IMR-90 (cell line): ENCODE measurements around the gene NOG. TPM values are rescaled to one million over a fixed set of nuclear protein-coding genes. Genes with fewer than 3 reads are reported as not detected.

ENCODE experiments used
- ATAC-seq: fragments of 200-7000 bp; cut with Tn5 transposase; 2 replicates; pipeline ENCODE4 v1.9.1; 2020; ENCODE audit warnings: low read depth, mild to moderate bottlenecking, moderate library complexity
- BruUV-seq: library from RNA; stranded (reverse); fragments of 400-500 nt; replicated peaks from 2 replicates; lab custom pipeline; 2021; lab: Mats Ljungman, UMichigan
- CTCF ChIA-PET: fragments of 300-600 bp; formaldehyde crosslinking; extraction: SDS; loops from one replicate; lab custom pipeline; 2021; ENCODE audit warnings: antibody characterized with exemption; lab: Yijun Ruan, JAX
- POLR2A ChIA-PET: fragments of 300-600 bp; sonication (Branson Sonifier 250); formaldehyde crosslinking; loops from one replicate; lab custom pipeline; 2022; ENCODE audit warnings: antibody characterized with exemption; ENCODE audit not compliant: unreplicated experiment; lab: Charles Lee
- DNase-seq: peaks from one replicate; pipeline ENCODE4 v3.0.0; 2013
- H2AFZ ChIP-seq: replicated peaks from 2 replicates; pipeline ENCODE3; 2013; ENCODE audit warnings: low read length, mild to moderate bottlenecking; ENCODE audit not compliant: poor library complexity
- H2AK5ac ChIP-seq: 2 replicates; pipeline ENCODE4 v1.6.1; 2013; ENCODE audit warnings: low read depth, low read length, inconsistent platforms
- H2AK9ac ChIP-seq: replicated peaks from 2 replicates; pipeline ENCODE3; 2013; ENCODE audit warnings: mild to moderate bottlenecking, low read depth, low read length, moderate library complexity; ENCODE audit not compliant: poor library complexity
- H2BK120ac ChIP-seq: 2 replicates; pipeline ENCODE4 v1.6.1; 2013; ENCODE audit warnings: low read depth, low read length, inconsistent platforms
- H2BK15ac ChIP-seq: 3 replicates; pipeline ENCODE4 v1.6.1; 2013; ENCODE audit warnings: low read depth, low read length, inconsistent platforms
- H2BK20ac ChIP-seq: 2 replicates; pipeline ENCODE4 v1.6.1; 2013; ENCODE audit warnings: low read depth, mild to moderate bottlenecking, inconsistent platforms, low read length, moderate library complexity
- H2BK5ac ChIP-seq: 2 replicates; pipeline ENCODE4 v1.6.1; 2013; ENCODE audit warnings: mild to moderate bottlenecking, low read depth, low read length, inconsistent platforms; ENCODE audit not compliant: poor library complexity, severe bottlenecking
- H3K14ac ChIP-seq: replicated peaks from 2 replicates; pipeline ENCODE4 v1.6.1; 2013; ENCODE audit warnings: low read depth, low read length, inconsistent platforms
- H3K18ac ChIP-seq: 2 replicates; pipeline ENCODE4 v1.6.1; 2013; ENCODE audit warnings: low read depth, low read length, control low read depth
- H3K23ac ChIP-seq: 2 replicates; pipeline ENCODE4 v1.6.1; 2013; ENCODE audit warnings: low read depth, low read length, inconsistent platforms
- H3K27ac ChIP-seq: 2 replicates; pipeline ENCODE4 v1.5.1; 2013; ENCODE audit warnings: mild to moderate bottlenecking, control low read depth, low read length; ENCODE audit not compliant: insufficient read depth
- H3K27me3 ChIP-seq: 2 replicates; pipeline ENCODE4 v1.6.1; 2013; ENCODE audit warnings: low read length; ENCODE audit not compliant: control insufficient read depth, insufficient read depth
- H3K36me3 ChIP-seq: 2 replicates; pipeline ENCODE4 v1.6.1; 2013; ENCODE audit warnings: low read length, mixed read lengths; ENCODE audit not compliant: control insufficient read depth, insufficient read depth
- H3K4ac ChIP-seq: 2 replicates; pipeline ENCODE4 v1.6.1; 2013; ENCODE audit warnings: low read depth, low read length, inconsistent platforms
- H3K4me1 ChIP-seq: 2 replicates; pipeline ENCODE4 v1.6.1; 2013; ENCODE audit warnings: low read length, mixed read lengths; ENCODE audit not compliant: control insufficient read depth, insufficient read depth
- H3K4me2 ChIP-seq: 2 replicates; pipeline ENCODE4 v1.6.1; 2013; ENCODE audit warnings: low read depth, mild to moderate bottlenecking, control low read depth, low read length, moderate library complexity
- H3K4me3 ChIP-seq: 2 replicates; pipeline ENCODE4 v1.5.1; 2013; ENCODE audit warnings: low read depth, mild to moderate bottlenecking, control low read depth, low read length, moderate library complexity; ENCODE audit not compliant: insufficient read depth
- H3K56ac ChIP-seq: 2 replicates; pipeline ENCODE4 v1.6.1; 2013; ENCODE audit warnings: low read length, inconsistent platforms; ENCODE audit not compliant: insufficient read depth; ENCODE audit errors: extremely low read depth
- H3K79me1 ChIP-seq, 2 experiments: 2 replicates each; pipeline ENCODE4 v1.6.1; 2013; ENCODE audit warnings: low read length in 2 of 2, inconsistent platforms in 1 of 2, low read depth in 1 of 2
- H3K9ac ChIP-seq: 2 replicates; pipeline ENCODE4 v1.6.1; 2013; ENCODE audit warnings: low read depth, low read length, control low read depth
- H3K9me1 ChIP-seq: 2 replicates; pipeline ENCODE4 v1.6.1; 2013; ENCODE audit warnings: low read length, inconsistent platforms; ENCODE audit not compliant: insufficient read depth
- H3K9me3 ChIP-seq: 2 replicates; pipeline ENCODE4 v1.6.1; 2013; ENCODE audit warnings: low read length; ENCODE audit not compliant: control insufficient read depth, insufficient read depth
- H4K20me1 ChIP-seq: 2 replicates; pipeline ENCODE4 v1.6.1; 2013; ENCODE audit warnings: low read length, inconsistent platforms; ENCODE audit not compliant: insufficient read depth
- H4K5ac ChIP-seq: 2 replicates; pipeline ENCODE4 v1.6.1; 2013; ENCODE audit warnings: mild to moderate bottlenecking, low read depth, low read length, control low read depth
- H4K8ac ChIP-seq, 2 experiments: 2 replicates each; pipeline ENCODE4 v1.6.1; 2013; ENCODE audit warnings: low read depth in 2 of 2, low read length in 2 of 2, control low read depth in 1 of 2, inconsistent platforms in 1 of 2
- H4K91ac ChIP-seq: 2 replicates; pipeline ENCODE4 v1.6.1; 2013; ENCODE audit warnings: low read depth, low read length, inconsistent platforms; ENCODE audit not compliant: insufficient read depth
- CHD1 ChIP-seq: IDR thresholded peaks from 2 replicates; pipeline ENCODE4 v1.6.1; 2012; ENCODE audit warnings: low read depth, low read length, improper control_type of control experiment
- FOS ChIP-seq: fragments of 150-350 bp; IDR thresholded peaks from 2 replicates; pipeline ENCODE4 v1.6.1; 2016; ENCODE audit warnings: low read depth, low read length
- MXI1 ChIP-seq: IDR thresholded peaks from 2 replicates; pipeline ENCODE4 v1.6.1; 2012; ENCODE audit warnings: low read depth, mild to moderate bottlenecking, low read length, moderate library complexity, borderline replicate concordance
- RAD21 ChIP-seq: IDR thresholded peaks from 2 replicates; pipeline ENCODE4 v1.6.1; 2012; ENCODE audit warnings: low read length, improper control_type of control experiment
- RFX5 ChIP-seq: IDR thresholded peaks from 2 replicates; pipeline ENCODE4 v1.8.0; 2012; ENCODE audit warnings: low read depth, mild to moderate bottlenecking, low read length, moderate library complexity
- SMC3 ChIP-seq: fragments of 150-350 bp; IDR thresholded peaks from 2 replicates; pipeline ENCODE4 v1.6.1; 2016; ENCODE audit warnings: low read depth, mild to moderate bottlenecking, antibody characterized with exemption, low read length, moderate library complexity
- WGBS, 2 experiments: methylation state at CpG; one replicate each; pipeline versions ENCODE4 v1.1.5 to v1.1.7; 2013; ENCODE audit warnings: missing lambda C conversion rate in 2 of 2; ENCODE audit not compliant: insufficient read length in 1 of 2; ENCODE audit errors: extremely low coverage in 2 of 2; 5-methylcytosine and 5-hydroxymethylcytosine counted together
- dilution Hi-C: fragments of 300-500 bp; cut with HindIII; formaldehyde crosslinking; loops from one replicate; pipeline ENCODE4 v1.14.3; 2018; ENCODE audit warnings: low sequenced_read_pairs; ENCODE audit not compliant: unreplicated experiment
- in situ Hi-C: fragments of 300-500 bp; cut with MboI; formaldehyde crosslinking; loops from 3 replicates; pipeline ENCODE4 v1.14.3; 2019; ENCODE audit warnings: low sequenced_read_pairs, inconsistent platforms, mixed read lengths
- intact Hi-C: fragments of 100-400 bp; cut with micrococcal nuclease; formaldehyde crosslinking; loops from 2 replicates; pipeline ENCODE4 v1.10.0; 2022
- polyA plus RNA-seq, 3 experiments: library from polyadenylated mRNA; depleted of rRNA; stranded (reverse); fragments of >200 nt; gene quantifications; 2 replicates each; pipeline ENCODE4 v1.2.3, GENCODE V29; 2012; ENCODE audit warnings: low replicate concordance in 1 of 3
- total RNA-seq: library from RNA; depleted of rRNA; stranded (reverse); fragments of >200 nt; gene quantifications from 2 replicates; pipeline ENCODE4 v1.2.3, GENCODE V29; 2012
- TF ChIP-seq, protein P1 (sequence below): fragments of 150-350 bp; IDR thresholded peaks from 2 replicates; pipeline ENCODE4 v1.6.1; 2017; ENCODE audit warnings: mild to moderate bottlenecking, antibody characterized with exemption, low read length, low read depth

NOG gene
- total and polyA plus RNA-seq, 2 of the 4 experiments (the other 2 are of a cell fraction): 11.7 to 13.1 TPM

DNA sequence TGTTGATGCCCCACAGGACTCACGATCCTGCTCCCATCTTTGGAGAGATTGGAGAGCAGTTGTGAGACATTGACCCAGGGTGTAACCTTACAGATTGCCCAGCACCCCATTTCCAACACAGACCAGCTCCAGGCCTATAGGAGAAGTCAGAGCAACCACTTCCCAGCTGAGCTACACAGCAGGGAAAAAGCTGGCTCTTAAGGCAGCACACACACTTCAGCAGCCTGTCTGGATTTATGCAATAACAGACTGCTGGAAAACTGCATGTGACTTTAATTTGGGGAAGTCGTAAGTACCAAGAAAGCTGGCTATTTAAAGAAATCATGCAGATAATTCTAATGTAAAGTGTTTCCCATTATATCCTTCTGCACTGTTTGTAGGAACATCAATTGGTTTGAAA is 30.8 kb downstream of the NOG start:
- TF ChIP-seq SMC3 (no peak), CHD1 (no peak), RAD21 (no peak), MXI1 (no peak), FOS (no peak), RFX5 (no peak)
- TF ChIP-seq, protein P1, sequence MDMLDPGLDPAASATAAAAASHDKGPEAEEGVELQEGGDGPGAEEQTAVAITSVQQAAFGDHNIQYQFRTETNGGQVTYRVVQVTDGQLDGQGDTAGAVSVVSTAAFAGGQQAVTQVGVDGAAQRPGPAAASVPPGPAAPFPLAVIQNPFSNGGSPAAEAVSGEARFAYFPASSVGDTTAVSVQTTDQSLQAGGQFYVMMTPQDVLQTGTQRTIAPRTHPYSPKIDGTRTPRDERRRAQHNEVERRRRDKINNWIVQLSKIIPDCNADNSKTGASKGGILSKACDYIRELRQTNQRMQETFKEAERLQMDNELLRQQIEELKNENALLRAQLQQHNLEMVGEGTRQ: no peak
- no peak overlapping the region for H2AK5ac ChIP-seq
- no peak overlapping the region for H2AK9ac ChIP-seq
- H2BK120ac ChIP-seq: no peak overlapping the region
- H2BK5ac ChIP-seq: no peak overlapping the region
- peaks cover 35% of the 10 kb centered on the region for H3K27me3 ChIP-seq
- CTCF ChIA-PET: interaction anchor here (0.5 to 1.6 kb wide), 3 partner anchors 14 to 54 kb away, joined by 3 to 5 read pairs (median 4); no protein-coding TSS in a partner anchor
- no peaks in the 10 kb centered on the region for H3K9me1 ChIP-seq
- no peaks in the 10 kb centered on the region for H4K20me1 ChIP-seq
- POLR2A ChIA-PET: no interaction called here
- H2AFZ ChIP-seq: no peak overlapping the region
- H3K4me2 ChIP-seq: no peak overlapping the region
- H4K91ac ChIP-seq: no peak overlapping the region
- H4K5ac ChIP-seq: no peak overlapping the region
- BruUV-seq: no TSS peak
- no peak overlapping the region for H3K4ac ChIP-seq
- no peaks in the 10 kb centered on the region for H3K36me3 ChIP-seq
- in situ Hi-C loops: no loop called here
- no peak overlapping the region for H3K9ac ChIP-seq
- no peak for DNase-seq
- H3K4me1 ChIP-seq: no peaks in the 10 kb centered on the region
- intact Hi-C loops: no loop called here
- no CpG with 5 or more reads among the region's 2 CpGs for WGBS, 2 experiments
- no peaks in the 10 kb centered on the region for H3K79me1 ChIP-seq
- H3K56ac ChIP-seq: no peak overlapping the region
- no peak overlapping the region for H3K14ac ChIP-seq
- no peak overlapping the region for H3K23ac ChIP-seq
- dilution Hi-C loops: no loop called here
- H3K18ac ChIP-seq: no peak overlapping the region
- H3K4me3 ChIP-seq: no peak overlapping the region
- H3K27ac ChIP-seq: no peak overlapping the region
- H3K9me3 ChIP-seq: no peaks in the 10 kb centered on the region
- H2BK20ac ChIP-seq: no peak overlapping the region
- ATAC-seq: no peak; the same call in 1 of the 2 replicates
- no peak overlapping the region for H4K8ac ChIP-seq
- no peak overlapping the region for H2BK15ac ChIP-seq
